OCI-LY7 (cell line): ENCODE data around the gene ENTR1.

ENCODE experiments used
- CTCF ChIP-seq: fragments of 200-600 bp; sonication (generic); conservative IDR thresholded peaks from 2 replicates; pipeline ENCODE4 v1.5.1; 2014; ENCODE audit warnings: mild to moderate bottlenecking, antibody characterized with exemption, low read length, moderate library complexity, mixed read lengths
- EZH2phosphoT487 ChIP-seq: fragments of 200-600 bp; sonication (generic); IDR thresholded peaks from 2 replicates; pipeline ENCODE4 v1.6.1; 2018; ENCODE audit warnings: low read depth, borderline replicate concordance, mild to moderate bottlenecking, mixed run types, antibody characterized with exemption, low read length, moderate library complexity, mixed read lengths

- TF ChIP-seq CTCF = no peak
- TF ChIP-seq EZH2phosphoT487 = no peak
These were observed 56.5 kb downstream of the ENTR1 start for GRCh38 chr9:136353757-136354488.
